CD1c-positive myeloid dendritic cell (primary cell): ENCODE results near the gene PPDPF.
"Not testable (repeated sequence)": the region's sequence is repeated elsewhere in the genome, so short reads cannot be mapped to it uniquely, and the experiment has no call there.

ENCODE experiments used
- DNase-seq: peaks from one replicate; pipeline ENCODE4 v3.0.0-alpha.2; 2016; ENCODE audit errors: extremely low spot score

Gene PPDPF

DNA sequence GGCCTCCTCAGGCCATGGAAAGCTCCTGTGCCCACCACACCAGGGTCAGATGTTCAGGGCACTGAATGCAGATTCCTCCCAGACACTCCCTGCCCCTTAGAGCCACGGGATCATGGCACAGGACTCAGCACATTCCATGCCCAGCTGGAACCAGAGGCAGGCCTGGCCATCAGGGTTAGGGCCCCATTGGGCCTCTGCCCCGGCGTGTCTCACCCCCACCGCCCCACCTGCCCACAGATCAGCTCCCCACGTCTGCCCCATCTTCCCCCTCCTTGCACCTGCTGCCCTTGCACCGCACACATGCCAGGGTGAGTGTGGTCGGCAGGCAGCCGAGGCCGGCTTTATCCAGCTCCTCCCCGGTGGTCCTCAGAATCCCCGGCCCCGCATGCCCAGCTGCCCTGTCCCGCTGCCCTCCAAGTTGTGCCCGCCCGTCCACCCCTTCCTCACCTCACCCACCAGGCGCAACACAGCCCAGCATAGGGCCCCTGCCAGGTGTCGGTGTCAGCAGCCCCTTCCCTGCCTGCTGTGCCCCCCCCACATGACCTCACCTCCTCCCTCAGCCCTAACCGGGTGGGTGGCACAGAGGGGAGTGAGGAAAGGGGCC is 29.2 kb downstream of the PPDPF start:
- no peak for DNase-seq

DNA sequence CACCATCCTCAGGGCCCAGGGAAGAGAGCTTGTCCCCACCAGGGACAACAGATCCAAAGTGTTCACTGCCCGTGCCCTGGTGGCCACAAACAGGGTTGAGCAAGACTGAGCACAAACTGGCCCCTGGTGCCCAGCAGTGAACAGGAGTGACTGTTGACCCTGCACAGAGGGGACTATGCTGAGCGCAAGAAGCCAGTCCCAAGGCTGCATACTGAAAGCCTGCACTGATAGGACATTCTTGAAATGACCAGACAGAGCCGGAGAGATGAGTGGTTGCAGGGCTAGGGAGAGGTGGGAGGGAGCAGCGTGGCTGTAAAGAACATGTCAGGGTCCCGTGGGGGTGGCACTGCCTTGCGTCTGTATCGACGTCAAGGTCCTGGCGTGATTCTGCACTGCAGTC is 30.5 kb downstream of the PPDPF start:
- no peak for DNase-seq

DNA sequence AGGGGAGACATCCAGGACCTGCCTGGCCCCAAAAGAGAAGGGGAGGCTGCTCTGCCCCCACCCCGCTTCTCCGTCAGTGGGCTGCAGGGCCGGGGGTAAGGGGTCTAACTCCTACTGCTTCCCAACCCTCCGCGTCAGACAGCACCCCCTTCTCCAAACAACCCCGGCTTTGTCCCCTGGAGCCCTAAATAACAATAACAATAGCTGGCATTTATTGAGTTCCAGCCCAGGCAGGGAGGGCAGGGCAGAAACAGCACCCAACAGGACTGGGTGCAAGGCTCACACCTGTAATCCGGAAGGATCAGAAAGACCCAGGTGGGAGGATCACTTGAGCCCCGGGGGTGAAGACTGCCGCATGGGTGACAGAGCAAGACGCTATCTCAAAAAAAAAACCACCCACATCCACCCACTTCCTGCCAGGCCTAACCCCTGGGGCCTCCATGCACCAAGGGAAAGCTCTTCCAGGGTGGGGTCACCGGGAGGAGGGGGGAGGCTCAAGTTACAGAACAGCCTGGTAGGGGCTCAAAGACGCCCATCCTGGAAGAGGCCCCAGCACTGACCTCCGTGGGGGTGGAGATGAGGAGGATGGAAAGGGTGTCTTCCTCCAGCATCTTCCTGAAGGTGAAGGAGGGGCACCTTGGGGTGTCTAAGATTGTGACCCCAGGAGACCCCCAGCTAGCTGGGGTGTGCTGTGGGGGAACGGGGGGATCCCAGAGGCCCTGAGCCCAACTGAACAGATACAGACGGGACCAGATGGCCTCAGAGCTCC is 32.1 kb downstream of the PPDPF start:
- DNase-seq, result peak; percentile 32

DNA sequence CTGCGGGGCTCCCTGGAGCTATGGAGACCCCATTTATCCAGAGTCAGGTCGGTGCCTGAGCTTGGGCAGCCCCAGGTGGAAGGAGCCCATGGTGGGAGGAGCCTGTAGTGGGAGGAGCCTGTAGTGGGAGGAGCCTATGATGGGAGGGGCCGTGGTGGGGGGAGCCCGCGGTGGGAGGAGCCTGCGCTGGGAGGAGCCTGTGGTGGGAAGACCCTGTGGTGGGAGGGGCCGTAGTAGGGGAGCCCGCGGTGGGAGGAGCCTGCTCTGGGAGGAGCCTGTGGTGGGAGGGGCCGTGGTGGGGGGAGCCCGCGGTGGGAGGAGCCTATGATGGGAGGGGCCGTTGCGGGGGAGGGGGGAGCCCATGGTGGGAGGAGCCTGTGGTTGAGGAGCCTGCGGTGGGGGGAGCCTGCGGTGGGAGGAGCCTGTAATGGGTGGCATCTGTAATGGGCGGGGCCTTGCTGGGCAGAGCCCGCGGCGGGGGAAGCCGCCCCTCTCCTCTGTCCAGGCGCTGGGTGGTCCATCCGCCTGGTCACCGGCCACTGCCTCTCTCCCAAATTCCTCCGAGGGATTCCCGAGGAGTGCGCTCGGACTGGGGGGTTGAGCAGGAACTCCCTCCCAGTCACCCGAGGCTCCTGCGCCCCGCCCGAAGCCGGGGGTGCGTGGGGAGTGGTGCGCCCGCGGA is 32.8 kb downstream of the PPDPF start:
- peak; percentile 75 for DNase-seq

DNA sequence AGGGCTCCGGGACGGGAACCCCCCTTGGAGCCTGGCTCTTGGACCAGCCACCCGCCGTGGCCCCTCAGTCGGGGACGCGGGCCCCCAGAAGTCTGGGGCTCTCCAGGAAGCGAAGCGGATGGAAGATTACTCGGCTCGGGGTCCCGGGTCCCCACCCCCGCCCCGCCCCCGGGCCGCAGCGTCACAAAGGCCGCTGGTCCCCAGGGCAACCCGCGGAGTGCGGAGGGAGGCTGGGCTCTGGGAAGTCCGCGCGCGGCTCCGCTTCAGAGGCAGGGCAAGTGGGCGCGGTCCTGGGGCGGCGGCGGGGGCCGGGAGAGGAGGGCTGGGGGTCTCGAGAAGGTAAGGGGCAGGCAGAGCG is 33.3 kb downstream of the PPDPF start, which contains the start of gene FNDC11:
TSS of gene FNDC11 (plus strand) at position 227 of the 358 bp plus-strand sequence. CDS start 1,505 bp downstream, outside the sequence.
- DNase-seq, result peak; percentile 49

DNA sequence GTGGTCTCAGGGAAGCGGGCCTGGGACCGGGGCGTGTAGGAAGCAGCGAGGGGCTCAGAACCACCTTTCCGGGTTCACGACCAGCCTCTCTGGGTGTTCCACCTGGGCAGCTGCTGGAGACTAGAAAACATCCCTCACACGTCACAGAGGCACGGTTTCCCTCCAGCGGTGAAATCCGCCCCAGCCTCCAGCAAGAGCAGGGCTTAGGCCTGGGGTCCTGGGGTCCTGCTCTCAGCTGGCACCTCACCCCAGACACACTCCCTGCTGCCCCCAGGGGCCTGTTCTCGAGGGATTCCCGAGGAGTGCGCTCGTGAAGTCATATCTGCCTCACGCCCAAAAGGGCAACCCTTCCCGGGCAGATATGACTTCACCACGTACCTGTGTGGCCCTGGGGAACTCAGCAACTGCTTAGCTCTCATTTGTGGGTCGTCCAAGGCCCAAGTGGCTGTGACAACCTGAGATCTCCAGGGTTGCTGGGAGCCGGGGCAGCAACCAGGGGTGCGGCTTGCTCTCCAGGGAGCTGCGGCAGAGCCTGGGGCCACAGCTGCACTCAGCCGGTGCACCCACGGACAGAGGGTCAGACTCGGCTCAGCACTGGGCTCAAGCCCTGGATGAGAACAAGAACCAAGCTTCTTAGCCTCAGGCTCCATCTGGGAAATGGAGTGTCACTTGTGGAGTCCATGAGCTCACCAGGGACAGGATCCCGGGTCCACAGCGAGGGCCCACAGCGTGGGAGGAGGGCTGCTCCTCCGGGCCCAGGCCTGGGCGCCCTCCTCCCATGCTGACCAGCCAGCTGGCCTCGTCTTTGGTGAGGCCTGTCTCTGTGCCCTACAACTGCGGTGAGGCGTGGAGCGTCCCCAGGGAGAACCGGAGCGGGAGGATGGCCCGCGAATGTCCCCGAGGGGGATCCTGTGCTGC is 34.1 kb downstream of the PPDPF start:
- no peak for DNase-seq

DNA sequence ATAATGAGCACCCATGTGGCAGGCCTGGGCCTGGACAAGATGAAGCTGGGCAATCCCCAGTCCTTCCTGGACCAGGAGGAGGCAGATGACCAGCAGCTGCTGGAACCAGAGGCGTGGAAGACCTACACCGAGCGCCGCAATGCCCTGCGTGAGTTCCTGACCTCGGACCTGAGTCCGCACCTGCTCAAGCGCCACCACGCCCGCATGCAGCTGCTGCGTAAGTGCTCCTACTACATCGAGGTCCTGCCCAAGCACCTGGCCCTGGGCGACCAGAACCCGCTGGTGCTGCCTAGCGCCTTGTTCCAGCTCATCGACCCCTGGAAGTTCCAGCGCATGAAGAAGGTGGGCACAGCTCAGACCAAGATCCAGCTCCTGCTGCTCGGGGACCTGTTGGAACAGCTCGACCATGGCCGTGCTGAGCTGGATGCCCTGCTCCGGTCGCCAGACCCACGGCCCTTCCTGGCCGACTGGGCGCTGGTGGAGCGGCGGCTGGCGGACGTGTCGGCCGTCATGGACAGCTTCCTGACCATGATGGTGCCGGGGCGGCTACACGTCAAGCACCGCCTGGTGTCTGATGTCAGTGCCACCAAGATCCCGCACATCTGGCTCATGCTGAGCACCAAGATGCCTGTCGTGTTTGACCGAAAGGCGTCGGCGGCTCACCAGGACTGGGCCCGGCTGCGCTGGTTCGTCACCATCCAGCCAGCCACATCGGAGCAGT is 35.3 kb downstream of the PPDPF start:
- DNase-seq, result no peak

DNA sequence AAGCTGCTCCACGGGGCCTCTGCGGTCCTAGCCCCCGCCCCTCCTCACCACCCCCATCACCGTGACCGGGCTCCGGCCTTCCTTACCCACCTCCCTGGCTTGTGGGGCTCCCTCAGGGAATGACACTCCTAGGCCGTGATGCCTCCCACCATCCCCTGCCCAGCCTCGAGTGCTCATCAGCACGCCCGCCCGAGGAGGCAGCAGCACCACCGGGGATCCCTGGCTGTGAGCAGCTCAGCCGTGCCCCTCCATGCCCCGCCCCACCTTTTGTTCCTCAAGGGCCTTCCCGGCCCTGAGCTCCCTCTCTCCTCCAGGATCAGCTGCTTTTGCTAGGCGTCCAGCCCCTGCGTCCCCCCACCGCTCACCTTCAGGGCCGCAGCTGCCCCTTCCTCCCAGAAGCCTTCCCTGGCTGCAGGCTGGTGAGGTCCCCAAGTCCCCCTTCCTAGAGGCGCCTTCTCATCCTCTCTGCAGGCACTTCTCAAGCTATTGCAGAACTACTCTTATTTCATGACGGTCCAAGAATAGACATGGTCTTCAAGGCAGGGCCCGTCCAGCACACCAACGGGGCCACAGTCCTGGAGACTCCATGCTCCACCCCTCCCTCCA is 36.4 kb downstream of the PPDPF start:
- no peak for DNase-seq

DNA sequence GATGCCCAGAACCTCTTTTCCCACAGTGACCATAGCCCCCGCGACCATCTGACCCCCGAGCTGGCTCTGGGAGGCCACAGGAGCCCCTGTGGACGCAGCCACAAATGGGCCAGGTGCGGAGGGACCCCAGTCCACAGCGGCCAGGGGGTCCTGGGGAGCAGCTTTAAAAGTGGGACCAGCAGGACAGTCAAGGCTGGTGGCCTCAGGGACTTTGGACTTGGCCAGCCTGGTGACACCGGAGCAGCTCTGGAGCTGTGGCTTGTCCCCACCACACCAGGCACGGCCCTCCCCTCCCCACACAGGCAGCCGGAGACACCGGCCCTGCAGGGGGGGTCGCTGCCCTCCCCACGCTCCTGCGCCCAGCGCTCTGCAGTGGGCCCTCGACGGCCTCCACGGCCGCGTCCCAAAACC is 36.9 kb downstream of the PPDPF start:
- no peak for DNase-seq

DNA sequence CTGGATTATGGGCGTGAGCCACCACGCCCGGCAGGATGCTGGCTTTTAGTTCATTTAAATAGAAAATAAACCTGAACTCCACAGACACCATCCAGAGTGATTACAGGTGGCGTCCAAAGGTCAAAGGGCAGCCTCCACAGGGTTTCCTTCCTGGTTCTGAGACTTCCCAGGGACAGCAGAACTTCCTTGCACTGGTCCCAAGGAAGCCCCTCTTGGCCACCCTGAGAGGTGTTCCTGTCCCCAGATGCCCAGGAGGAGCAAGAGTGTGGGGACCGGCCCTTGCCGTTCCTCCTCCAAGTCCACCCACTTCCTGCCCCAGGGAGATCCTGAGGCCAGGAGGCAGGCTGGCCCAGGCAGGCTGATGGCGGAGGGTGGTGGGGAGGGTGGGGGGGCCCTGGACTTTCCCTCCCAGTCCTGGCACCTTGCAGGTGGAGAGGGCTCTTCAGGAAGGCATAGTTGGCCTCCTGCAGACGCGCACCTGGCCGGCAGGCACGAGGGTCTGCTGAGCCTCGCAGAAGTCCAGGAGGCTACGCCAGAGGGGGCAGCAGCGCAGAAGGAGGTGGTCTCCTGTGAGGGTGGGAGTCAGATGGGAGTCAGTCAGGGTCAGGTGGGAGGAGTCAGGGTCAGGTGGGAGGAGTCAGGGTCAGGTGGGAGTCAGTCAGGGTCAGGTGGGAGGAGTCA is 38.4 kb downstream of the PPDPF start:
- no peak for DNase-seq

DNA sequence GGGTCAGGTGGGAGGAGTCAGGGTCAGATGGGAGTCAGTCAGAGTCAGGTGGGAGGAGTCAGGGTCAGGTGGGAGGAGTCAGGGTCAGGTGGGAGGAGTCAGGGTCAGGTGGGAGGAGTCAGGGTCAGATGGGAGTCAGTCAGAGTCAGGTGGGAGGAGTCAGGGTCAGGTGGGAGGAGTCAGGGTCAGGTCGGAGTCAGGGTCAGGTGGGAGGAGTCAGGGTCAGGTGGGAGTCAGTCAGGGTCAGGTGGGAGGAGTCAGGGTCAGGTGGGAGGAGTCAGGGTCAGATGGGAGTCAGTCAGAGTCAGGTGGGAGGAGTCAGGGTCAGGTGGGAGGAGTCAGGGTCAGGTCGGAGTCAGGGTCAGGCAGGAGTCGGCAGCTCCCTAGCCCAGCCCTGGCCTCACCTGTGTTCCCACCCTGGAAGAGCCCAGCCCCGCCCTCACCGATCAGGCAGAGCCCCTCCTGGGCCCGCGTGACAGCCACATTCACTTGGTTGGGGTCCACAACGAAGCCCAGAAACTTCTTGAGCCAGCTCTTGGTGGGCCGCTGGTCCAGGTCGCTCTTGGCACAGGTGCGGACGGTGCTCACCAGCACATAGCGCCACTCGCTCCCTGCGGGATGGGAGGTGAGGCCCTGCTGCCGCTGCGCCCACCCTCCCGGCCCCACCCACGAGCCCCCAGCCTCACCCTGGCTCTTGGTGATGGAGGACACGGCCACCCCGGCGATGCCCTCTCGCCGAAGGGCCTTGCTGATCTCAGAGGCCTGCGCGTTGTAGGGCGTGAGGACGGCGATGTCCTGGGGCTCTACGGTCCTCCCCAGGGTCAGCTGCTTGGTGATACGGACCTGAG is 39.1 kb downstream of the PPDPF start:
- not testable (repeated sequence) for DNase-seq

DNA sequence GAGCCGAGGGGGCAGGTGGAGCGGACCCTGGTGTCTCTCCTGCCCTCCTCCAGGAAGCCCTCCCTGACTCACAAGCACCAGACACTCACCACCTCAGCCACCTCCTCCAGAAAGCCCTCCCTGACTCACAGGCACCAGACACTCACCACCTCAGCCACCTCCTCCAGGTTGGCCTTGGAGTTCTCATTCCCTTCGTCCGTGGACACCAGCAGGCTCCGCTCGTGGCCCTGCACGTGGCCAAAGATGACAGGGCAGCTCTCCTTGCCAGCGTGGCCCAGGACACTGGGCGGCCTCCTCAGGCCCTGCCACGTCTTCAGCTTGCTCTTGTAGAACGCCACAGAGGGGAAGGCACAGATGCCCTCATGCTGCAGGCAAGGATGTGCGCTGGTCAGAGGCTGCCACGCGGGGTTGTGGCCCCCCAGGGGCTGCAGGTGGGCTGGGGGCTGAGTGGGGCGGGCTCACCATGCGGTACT is 39.8 kb downstream of the PPDPF start:
- DNase-seq, result no peak

DNA sequence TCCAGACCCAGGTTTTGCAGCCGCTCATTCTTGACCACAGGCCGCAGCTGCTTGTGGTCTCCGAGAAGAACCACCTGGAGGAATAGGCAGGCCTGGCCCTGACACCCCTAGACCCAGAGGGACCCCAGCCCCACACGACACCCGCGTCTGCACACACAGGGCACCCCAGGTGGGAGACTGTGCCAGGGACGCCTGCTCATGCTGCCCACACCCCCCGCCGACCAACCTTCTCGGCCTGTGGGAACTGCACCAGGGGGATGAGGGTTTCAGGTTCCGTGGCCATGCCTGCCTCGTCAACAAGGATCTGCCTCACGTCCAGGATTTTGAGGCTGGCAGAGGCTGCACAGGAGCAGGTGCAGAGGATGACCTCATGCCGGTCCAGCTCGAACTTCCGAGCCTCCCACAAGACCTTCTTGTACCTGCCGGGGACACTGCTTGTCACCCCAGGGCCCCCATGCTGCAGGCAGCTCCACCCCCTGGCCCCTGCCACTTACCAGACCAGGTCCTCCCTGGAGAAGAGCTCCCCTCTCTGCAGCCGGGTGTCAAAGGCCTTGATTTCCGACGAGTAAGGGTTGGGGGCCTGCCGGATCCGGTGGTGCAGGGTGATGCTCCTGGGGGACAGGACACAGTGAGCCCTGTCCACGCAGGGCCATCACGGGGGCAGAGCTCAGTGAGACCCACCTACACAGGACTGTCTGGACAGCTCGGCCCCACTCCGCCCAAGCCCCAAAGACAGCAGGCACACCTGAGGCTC is 40.5 kb downstream of the PPDPF start:
- DNase-seq, result no peak

DNA sequence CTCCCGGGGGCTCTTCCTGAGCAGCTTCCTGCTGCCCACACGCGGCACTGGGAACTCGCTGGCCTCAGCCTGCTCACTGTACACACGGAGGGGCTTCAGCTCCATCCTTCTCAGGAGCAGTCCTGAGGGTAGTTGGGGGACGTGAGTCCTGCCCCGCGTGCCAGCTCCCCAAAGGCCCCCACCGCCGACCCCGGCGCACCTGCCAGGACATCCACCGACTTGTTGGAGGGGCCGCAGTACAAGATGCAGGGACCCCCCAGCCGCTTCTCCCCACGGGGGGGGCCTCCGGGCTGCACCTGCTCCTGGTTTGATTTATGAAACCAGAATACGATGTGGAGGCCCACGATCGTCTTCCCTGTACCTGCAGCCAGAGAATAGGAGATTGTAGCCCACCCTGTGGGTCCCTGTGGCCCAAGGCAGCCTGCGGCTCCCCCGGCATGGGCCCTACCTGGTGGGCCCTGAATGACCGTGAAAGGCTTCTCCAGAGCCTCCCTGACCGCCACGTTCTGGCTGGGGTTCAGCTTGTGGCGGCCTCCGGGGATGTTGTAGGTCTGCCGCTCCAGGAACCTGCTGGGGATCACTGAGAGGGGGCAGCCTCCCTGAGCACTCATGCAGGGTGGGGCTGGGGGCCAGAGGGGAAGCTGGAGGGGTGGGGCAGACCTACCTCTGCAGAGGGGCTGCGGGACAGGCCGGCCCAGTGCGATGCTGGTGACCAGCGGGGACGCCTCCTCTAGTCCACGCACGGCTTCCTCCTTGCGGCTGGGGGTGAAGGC is 41.2 kb downstream of the PPDPF start:
- DNase-seq, result no peak

DNA sequence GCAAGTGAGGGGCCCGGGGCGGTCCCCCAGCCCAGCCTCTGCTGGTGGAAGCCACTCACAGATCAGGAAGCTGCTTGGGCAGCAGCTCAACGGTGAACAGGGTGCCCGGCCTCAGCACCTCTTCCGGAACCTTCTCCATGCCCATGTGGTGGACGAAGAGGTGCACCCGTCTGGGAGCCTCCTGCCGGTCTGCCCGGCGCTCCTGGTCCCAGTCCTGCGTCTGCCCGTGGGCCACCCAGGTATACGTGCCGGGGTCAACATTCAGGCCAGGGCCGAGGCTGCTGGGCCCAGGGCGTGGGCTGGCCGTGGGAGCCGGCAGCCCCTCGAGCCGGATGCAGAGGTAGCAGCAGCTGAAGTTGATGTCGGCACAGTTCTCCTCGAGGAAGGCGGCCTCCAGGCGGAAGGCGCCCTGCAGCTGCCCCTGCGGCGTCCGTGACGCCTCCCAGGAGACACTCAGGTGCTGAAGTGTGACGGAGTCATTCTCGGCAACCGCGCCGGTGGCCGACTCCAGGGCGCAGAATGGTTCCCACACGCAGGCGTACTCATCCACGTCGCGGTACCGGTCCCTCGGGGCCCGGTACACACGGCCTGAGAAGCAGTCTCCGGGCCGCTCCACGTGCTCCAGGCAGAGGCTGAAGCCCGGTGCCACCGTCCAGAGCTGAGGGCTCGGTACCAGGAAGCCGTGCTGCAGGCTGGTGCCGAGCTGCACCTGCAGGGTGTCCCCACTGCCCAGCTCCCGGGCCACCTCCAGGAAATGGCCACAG is 42.1 kb downstream of the PPDPF start:
- no peak for DNase-seq

DNA sequence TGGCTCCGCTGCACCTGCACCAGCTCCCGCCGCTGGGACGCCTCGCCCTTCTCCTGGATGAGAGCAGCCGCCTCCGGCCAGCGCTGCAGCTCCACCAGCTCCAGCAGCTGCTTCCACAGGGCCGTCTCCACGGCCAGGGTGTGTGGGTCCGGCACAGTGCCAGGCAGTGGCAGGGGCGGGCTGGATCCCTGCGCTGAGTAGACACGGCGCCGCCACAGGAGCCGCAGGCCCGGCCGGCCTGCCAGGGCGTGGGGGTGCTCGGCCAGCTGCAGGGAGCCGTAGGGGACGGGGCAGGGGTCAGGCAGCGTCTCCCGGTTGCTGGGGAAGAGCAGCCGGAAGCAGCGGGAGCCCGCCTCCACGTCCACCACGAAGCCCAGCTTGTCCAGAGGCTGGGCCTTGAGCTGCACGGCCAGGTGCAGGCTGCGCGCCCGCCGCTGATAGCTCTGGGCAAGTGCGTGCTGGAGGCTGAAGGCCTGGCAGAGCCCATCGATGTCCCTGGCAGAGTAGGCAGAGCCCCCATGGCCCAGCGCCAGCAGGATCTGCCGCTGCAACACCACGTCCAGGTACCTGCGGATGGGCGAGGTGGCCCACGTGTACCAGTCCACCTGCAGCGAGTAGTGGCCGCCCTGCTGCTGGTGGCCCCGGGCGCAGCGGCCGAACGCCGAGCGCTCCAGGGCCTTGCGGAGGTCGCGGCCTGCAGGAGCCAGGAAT is 42.8 kb downstream of the PPDPF start:
- DNase-seq, result no peak
